WERI-Rb-1 (cell line): ENCODE data around the gene APPL2.

Experiments
- DNase-seq: peaks from one replicate; pipeline ENCODE4 v3.0.0-alpha.2; 2020
- H3K27ac ChIP-seq: fragments of 250-450 bp; sonication (Bioruptor Pico); 2 replicates; pipeline ENCODE4 v1.5.1; 2020; ENCODE audit warnings: mild to moderate bottlenecking, moderate library complexity
- H3K27me3 ChIP-seq: fragments of 250-450 bp; sonication (Bioruptor Pico); 2 replicates; pipeline ENCODE4 v1.5.1; 2021; ENCODE audit warnings: mild to moderate bottlenecking, low read depth, moderate library complexity; ENCODE audit not compliant: insufficient read depth, severe bottlenecking
- H3K36me3 ChIP-seq: fragments of 250-450 bp; sonication (Bioruptor Pico); 2 replicates; pipeline ENCODE4 v1.5.1; 2020; ENCODE audit warnings: mild to moderate bottlenecking, moderate library complexity
- H3K4me3 ChIP-seq: 2 replicates; pipeline ENCODE4 v1.5.1; 2011; ENCODE audit warnings: low read depth, mild to moderate bottlenecking, control low read depth, low read length
- H3K9me3 ChIP-seq: fragments of 250-450 bp; sonication (Bioruptor Pico); 2 replicates; pipeline ENCODE4 v1.5.1; 2021; ENCODE audit warnings: mild to moderate bottlenecking, moderate library complexity; ENCODE audit not compliant: severe bottlenecking
- TF ChIP-seq, protein P1 (sequence below): IDR thresholded peaks from 2 replicates; pipeline ENCODE4 v1.5.1; 2011; ENCODE audit warnings: low read depth, mild to moderate bottlenecking, control low read depth, inconsistent platforms, low read length

Gene APPL2

DNA sequence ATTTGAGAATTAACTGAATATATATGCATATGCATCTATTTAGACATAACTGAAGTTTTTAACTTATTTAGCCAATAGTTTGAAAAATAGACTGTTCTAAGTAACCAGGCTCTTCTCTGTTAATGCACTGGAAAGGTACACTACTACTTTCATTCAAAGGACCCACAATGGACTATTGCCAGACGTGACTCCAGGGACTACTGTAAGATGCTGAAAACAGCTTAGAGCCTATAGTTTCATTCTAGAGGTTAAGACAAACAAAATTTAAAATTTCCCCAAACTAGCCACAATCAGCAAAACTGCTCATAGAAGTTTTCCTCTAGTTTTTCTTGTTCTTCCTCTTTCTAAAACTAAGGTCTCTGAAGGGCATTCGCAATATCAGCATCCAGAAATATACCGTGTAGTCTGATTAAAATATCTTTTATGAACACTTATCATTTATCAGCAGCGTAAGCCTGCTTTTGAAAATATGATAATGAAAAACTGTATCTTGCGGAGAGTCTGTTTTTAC, 10.4 kb downstream of the APPL2 start:
- Histone ChIP-seq H3K4me3 (no peak overlapping the region), H3K27ac (no peak overlapping the region), H3K36me3 (peaks cover 7% of the 10 kb centered on the region), H3K27me3 (no peaks in the 10 kb centered on the region), H3K9me3 (no peaks in the 10 kb centered on the region)
- TF ChIP-seq, protein P1, sequence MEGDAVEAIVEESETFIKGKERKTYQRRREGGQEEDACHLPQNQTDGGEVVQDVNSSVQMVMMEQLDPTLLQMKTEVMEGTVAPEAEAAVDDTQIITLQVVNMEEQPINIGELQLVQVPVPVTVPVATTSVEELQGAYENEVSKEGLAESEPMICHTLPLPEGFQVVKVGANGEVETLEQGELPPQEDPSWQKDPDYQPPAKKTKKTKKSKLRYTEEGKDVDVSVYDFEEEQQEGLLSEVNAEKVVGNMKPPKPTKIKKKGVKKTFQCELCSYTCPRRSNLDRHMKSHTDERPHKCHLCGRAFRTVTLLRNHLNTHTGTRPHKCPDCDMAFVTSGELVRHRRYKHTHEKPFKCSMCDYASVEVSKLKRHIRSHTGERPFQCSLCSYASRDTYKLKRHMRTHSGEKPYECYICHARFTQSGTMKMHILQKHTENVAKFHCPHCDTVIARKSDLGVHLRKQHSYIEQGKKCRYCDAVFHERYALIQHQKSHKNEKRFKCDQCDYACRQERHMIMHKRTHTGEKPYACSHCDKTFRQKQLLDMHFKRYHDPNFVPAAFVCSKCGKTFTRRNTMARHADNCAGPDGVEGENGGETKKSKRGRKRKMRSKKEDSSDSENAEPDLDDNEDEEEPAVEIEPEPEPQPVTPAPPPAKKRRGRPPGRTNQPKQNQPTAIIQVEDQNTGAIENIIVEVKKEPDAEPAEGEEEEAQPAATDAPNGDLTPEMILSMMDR: no peak
- DNase-seq: no peak

DNA sequence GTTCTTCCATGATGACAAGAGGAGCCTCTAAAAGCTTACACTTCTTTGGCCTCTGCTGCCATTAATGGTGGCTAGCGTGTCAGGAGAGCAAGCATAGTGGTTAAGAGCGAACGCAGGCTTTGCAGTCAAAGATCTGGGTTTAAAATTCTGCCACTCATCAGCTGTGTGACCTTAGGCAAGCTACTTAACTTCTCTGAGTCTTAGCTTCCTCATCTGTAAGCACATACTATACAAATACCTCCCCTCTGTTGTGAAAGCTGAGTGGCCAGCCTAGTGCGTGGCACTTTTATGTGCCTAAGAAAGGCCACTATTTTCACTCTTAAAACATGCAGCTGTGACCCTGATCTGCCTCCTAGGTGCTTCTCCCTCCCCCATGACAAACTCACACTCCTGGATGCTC, 11.6 kb downstream of the APPL2 start:
- TF ChIP-seq, protein P1: no peak
- H3K36me3 ChIP-seq: peaks cover 7% of the 10 kb centered on the region
- no peaks in the 10 kb centered on the region for H3K9me3 ChIP-seq
- H3K27ac ChIP-seq: no peak overlapping the region
- no peaks in the 10 kb centered on the region for H3K27me3 ChIP-seq
- DNase-seq: no peak
- no peak overlapping the region for H3K4me3 ChIP-seq

DNA sequence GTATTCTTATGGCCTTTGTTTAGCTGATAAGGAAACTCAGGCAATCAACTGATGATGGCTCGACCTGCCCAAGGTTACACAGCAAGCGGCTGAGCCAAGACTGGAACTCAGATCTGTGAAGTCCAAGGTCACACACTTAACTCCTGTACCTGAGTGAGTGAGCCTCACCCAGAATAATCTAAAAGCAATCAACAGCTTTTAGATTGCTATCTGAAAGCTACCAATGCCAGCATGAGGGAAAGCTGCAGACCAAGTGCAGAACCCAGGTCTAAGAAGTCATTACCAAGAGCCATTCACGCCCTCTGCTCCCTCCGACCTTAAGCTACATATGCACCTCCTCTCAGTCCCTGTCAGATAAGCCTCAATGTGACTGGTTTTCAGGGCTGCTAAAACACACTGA, 12.1 kb downstream of the APPL2 start:
- Histone ChIP-seq H3K27ac (no peak overlapping the region), H3K9me3 (no peaks in the 10 kb centered on the region), H3K36me3 (peaks cover 7% of the 10 kb centered on the region), H3K4me3 (no peak overlapping the region), H3K27me3 (no peaks in the 10 kb centered on the region)
- DNase-seq: no peak
- TF ChIP-seq, protein P1: no peak

DNA sequence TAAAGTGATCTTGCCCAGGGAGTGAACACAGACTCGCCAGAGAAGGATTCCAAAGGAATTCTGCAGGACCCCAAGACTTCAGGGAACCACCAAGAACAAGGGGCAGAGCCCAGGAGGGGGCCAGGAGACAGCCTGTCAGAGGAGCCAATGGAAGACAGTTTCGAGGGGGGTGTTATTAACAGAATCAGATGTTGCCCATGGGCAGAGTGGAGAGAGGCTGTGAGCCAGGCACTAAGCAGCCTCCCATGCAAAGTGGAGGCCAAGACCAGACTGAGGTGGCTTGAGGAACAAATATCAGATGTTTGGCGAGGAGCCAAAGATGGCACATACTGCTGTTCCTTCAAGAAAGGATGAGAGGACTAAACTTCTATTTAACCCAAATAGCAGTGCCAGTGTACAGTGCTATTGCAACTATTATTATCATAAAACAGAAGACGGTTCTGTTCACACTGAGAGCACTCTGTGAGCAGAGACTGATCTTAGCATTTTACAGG, 12.6 kb downstream of the APPL2 start:
- Histone ChIP-seq H3K9me3 (no peaks in the 10 kb centered on the region), H3K36me3 (peaks cover 7% of the 10 kb centered on the region), H3K27ac (no peak overlapping the region), H3K27me3 (no peaks in the 10 kb centered on the region), H3K4me3 (no peak overlapping the region)
- DNase-seq: no peak
- TF ChIP-seq, protein P1: no peak

DNA sequence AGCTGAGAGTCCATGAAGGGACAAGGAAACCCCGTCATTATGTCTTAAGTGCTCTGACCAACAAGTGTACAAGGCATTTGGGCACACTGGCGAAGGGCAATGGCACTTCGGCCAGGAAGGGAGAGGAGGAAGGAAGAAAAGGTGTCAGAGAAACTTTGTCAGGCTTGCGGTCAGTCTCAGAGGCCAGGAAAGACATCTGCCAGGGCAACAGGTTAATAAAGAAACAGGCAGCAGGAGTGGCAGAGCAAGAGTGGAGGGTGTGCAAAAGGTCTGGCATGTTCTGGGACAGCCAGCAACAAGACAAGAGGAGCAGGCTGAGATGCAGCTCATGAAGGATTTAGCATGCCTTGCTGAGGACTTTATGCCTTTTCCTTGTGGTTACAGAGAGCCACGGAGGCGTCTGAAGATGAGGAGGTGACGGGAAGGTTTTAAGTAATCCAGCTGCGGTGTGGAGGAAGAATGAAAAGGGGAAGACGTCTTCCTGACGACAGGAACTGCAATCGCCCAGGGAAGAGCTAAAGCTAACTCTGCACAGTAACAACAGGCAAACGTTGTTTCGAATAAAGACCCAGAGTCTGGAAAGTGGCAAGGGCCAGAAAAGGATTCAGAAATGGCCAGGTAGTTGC, 13.1 kb downstream of the APPL2 start:
- Histone ChIP-seq H3K9me3 (no peaks in the 10 kb centered on the region), H3K36me3 (peaks cover 4% of the 10 kb centered on the region), H3K27me3 (no peaks in the 10 kb centered on the region), H3K4me3 (no peak overlapping the region), H3K27ac (no peak overlapping the region)
- no peak for DNase-seq
- TF ChIP-seq, protein P1: no peak

DNA sequence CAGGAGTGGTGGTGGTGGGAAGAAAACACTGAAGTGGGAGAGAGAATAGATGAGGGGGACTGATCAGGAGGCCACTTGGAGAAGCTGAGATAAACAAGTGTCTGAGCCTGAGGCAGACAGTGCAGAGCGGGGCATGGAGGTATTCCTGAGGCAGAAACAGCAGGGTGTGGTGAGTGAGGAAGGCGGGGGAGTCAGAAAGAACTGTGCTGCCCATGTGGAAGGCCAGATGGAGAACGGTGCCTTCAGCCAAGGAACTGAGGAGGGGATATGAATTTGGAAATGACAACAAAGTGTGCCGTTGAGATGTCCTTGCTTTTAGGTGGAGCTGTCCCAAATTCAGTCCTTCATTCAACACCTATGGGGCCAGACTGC, 13.7 kb downstream of the APPL2 start:
- Histone ChIP-seq H3K4me3 (no peak overlapping the region), H3K27me3 (no peaks in the 10 kb centered on the region), H3K36me3 (no peaks in the 10 kb centered on the region; the same call in 1 of the 2 replicates), H3K9me3 (no peaks in the 10 kb centered on the region), H3K27ac (no peak overlapping the region)
- TF ChIP-seq, protein P1: no peak
- no peak for DNase-seq
